WTC11 (cell line): ENCODE data around the gene FBXL13. TPM values are rescaled to one million over a fixed set of nuclear protein-coding genes. Genes with fewer than 3 reads are reported as not detected.

Experiments used
- ATAC-seq: fragments of 200-7000 bp; cut with Tn5 transposase; 2 replicates; pipeline ENCODE4 v1.10.0; 2021; ENCODE audit warnings: mild to moderate bottlenecking, moderate library complexity
- CTCF ChIA-PET: fragments of 300-600 bp; sonication (Branson Sonifier 250); formaldehyde crosslinking; loops from one replicate; lab custom pipeline; 2021; ENCODE audit warnings: antibody characterized with exemption; lab: Charles Lee
- POLR2A ChIA-PET: fragments of 350-600 bp; sonication (Branson Sonifier 250); formaldehyde crosslinking; loops from one replicate; lab custom pipeline; 2021; ENCODE audit warnings: antibody characterized with exemption; lab: Charles Lee
- DNase-seq: peaks from one replicate; pipeline ENCODE4 v3.0.0; 2021; ENCODE audit warnings: low spot score
- H3K27ac Mint-ChIP-seq: 2 replicates; pipeline ENCODE4 v1.8.0; 2021; ENCODE audit warnings: mixed read lengths
- H3K27me3 Mint-ChIP-seq: 2 replicates; pipeline ENCODE4 v1.8.0; 2021; ENCODE audit warnings: low read depth, mild to moderate bottlenecking, moderate library complexity, mixed read lengths
- H3K36me3 Mint-ChIP-seq: 2 replicates; pipeline ENCODE4 v1.8.0; 2021; ENCODE audit warnings: mixed read lengths
- H3K4me1 Mint-ChIP-seq: 2 replicates; pipeline ENCODE4 v1.8.0; 2022; ENCODE audit warnings: mixed read lengths
- H3K4me3 Mint-ChIP-seq: 2 replicates; pipeline ENCODE4 v1.8.0; 2021; ENCODE audit warnings: mild to moderate bottlenecking, moderate library complexity, mixed read lengths
- H3K9me3 Mint-ChIP-seq: 2 replicates; pipeline ENCODE4 v1.8.0; 2021; ENCODE audit warnings: mixed read lengths
- ATF1 ChIP-seq: sonication (generic); formaldehyde crosslinking; IDR thresholded peaks from 2 replicates; pipeline ENCODE4 v1.8.1; 2023; ENCODE audit warnings: mild to moderate bottlenecking, moderate library complexity, missing genetic modification reagents
- ELF4 ChIP-seq: sonication (generic); formaldehyde crosslinking; IDR thresholded peaks from 2 replicates; pipeline ENCODE4 v1.8.1; 2022; ENCODE audit warnings: low read depth, mild to moderate bottlenecking, moderate library complexity, missing genetic modification reagents
- HMGA2 ChIP-seq: fragments of 250-450 bp; sonication (Bioruptor Pico); IDR thresholded peaks from 2 replicates; pipeline ENCODE4 v1.4.0; 2021; ENCODE audit warnings: mild to moderate bottlenecking, moderate library complexity
- KAT7 ChIP-seq: sonication (generic); formaldehyde crosslinking; IDR thresholded peaks from 2 replicates; pipeline ENCODE4 v1.8.1; 2023; ENCODE audit warnings: missing genetic modification reagents, mild to moderate bottlenecking, borderline replicate concordance
- MYBL2 ChIP-seq: sonication (generic); formaldehyde crosslinking; IDR thresholded peaks from 2 replicates; pipeline ENCODE4 v1.8.1; 2023; ENCODE audit warnings: mild to moderate bottlenecking, moderate library complexity, missing genetic modification reagents
- NFYB ChIP-seq: sonication (generic); formaldehyde crosslinking; conservative IDR thresholded peaks from 2 replicates; pipeline ENCODE4 v1.8.0; 2022; ENCODE audit warnings: low read depth, missing genetic modification reagents
- SOX15 ChIP-seq: fragments of 250-450 bp; sonication (Bioruptor Pico); IDR thresholded peaks from 2 replicates; pipeline ENCODE4 v1.9.0; 2021; ENCODE audit warnings: mild to moderate bottlenecking
- TCF7 ChIP-seq: sonication (generic); formaldehyde crosslinking; IDR thresholded peaks from 2 replicates; pipeline ENCODE4 v1.8.0; 2022; ENCODE audit warnings: mild to moderate bottlenecking, low read depth, missing genetic modification reagents, moderate library complexity
- TP53 ChIP-seq: sonication (generic); formaldehyde crosslinking; IDR thresholded peaks from 2 replicates; pipeline ENCODE4 v1.8.1; 2023; ENCODE audit warnings: mild to moderate bottlenecking, missing genetic modification reagents
- total RNA-seq: library from RNA; stranded (reverse); gene quantifications from 3 replicates; pipeline ENCODE4 v1.2.3, GENCODE V29; 2021
- TF ChIP-seq, protein P1 (sequence below): sonication (generic); formaldehyde crosslinking; IDR thresholded peaks from 2 replicates; pipeline ENCODE4 v1.8.0; 2023; ENCODE audit warnings: mild to moderate bottlenecking, missing genetic modification reagents
- TF ChIP-seq, protein P2 (sequence below): fragments of 250-450 bp; sonication (Bioruptor Pico); IDR thresholded peaks from 2 replicates; pipeline ENCODE4 v1.9.0; 2021; ENCODE audit warnings: mild to moderate bottlenecking
- TF ChIP-seq, protein P3 (sequence below): sonication (generic); formaldehyde crosslinking; IDR thresholded peaks from 2 replicates; pipeline ENCODE4 v1.8.0; 2022; ENCODE audit warnings: mild to moderate bottlenecking, missing genetic modification reagents
- TF ChIP-seq, protein P4 (sequence below): sonication (generic); formaldehyde crosslinking; IDR thresholded peaks from 2 replicates; pipeline ENCODE4 v1.8.1; 2023; ENCODE audit warnings: mild to moderate bottlenecking, missing genetic modification reagents, borderline replicate concordance
- TF ChIP-seq, protein P5 (sequence below): sonication (generic); formaldehyde crosslinking; IDR thresholded peaks from 2 replicates; pipeline ENCODE4 v1.8.0; 2022; ENCODE audit warnings: missing genetic modification reagents
- TF ChIP-seq, protein P6 (sequence below): sonication (generic); formaldehyde crosslinking; conservative IDR thresholded peaks from 2 replicates; pipeline ENCODE4 v1.8.1; 2022; ENCODE audit warnings: mild to moderate bottlenecking, missing genetic modification reagents
- TF ChIP-seq, protein P7 (sequence below): sonication (generic); formaldehyde crosslinking; IDR thresholded peaks from 2 replicates; pipeline ENCODE4 v1.8.1; 2022; ENCODE audit warnings: mild to moderate bottlenecking, moderate library complexity, missing genetic modification reagents

The FBXL13 gene
- total RNA-seq, 1 experiment from 2014 or later, result 1.7 TPM

DNA sequence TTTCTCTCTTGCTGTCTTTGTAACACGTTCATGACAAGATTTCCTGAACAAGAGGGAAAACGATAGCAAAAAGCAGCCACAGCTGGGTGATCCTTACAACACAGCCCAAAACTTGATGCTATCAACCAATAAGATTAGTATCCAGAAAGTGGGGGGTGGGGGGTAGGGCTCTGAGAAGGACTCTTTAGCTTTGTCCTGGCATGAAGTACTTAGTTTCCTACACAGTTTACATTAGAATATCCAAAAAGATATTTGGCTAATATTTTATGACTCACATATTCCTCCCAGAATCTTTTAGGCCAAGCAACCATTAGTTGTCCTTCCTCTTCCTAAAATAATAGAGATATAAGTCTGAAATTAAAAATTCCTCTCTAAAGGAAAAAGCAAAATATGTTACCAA, 184.7 kb downstream of the FBXL13 start (continued):
- TF ChIP-seq, protein P1, sequence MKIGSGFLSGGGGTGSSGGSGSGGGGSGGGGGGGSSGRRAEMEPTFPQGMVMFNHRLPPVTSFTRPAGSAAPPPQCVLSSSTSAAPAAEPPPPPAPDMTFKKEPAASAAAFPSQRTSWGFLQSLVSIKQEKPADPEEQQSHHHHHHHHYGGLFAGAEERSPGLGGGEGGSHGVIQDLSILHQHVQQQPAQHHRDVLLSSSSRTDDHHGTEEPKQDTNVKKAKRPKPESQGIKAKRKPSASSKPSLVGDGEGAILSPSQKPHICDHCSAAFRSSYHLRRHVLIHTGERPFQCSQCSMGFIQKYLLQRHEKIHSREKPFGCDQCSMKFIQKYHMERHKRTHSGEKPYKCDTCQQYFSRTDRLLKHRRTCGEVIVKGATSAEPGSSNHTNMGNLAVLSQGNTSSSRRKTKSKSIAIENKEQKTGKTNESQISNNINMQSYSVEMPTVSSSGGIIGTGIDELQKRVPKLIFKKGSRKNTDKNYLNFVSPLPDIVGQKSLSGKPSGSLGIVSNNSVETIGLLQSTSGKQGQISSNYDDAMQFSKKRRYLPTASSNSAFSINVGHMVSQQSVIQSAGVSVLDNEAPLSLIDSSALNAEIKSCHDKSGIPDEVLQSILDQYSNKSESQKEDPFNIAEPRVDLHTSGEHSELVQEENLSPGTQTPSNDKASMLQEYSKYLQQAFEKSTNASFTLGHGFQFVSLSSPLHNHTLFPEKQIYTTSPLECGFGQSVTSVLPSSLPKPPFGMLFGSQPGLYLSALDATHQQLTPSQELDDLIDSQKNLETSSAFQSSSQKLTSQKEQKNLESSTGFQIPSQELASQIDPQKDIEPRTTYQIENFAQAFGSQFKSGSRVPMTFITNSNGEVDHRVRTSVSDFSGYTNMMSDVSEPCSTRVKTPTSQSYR, result no peak
- TF ChIP-seq ELF4, result no peak
- TF ChIP-seq, protein P2, sequence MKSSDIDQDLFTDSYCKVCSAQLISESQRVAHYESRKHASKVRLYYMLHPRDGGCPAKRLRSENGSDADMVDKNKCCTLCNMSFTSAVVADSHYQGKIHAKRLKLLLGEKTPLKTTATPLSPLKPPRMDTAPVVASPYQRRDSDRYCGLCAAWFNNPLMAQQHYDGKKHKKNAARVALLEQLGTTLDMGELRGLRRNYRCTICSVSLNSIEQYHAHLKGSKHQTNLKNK, result no peak

DNA sequence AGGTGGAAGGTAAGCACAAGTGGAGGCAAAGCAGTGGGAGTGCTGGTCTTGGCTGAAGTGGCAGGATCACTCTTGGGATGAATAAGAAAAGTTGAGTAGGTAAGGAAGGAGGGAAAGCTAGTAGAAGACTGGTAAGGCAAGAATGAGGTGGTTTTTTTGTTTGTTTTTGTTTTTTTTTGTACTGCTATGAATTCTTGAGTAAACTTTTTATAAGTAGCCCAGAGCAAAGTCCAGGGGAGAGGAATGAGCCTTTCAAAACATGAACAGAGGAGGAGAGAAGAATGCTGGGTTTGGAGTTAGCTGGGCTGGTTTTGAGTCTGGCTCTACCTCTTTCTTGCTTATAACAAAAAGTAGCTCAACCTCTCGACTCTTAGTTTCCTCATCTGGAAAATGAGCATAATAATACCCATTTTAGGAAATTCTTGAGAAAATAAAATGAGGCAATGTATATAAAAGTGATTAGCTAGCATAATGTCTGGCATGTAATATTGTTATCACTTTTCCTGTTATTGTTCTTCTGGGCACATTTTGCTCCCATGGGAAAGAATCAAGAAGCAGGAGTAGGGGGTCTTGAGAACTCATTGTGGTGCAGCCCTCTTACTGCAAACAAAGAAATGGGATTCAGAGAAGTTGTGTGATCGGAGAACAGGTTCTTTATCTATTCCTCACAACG, 185.9 kb downstream of the FBXL13 start:
- Mint-ChIP-seq H3K27me3 (no peaks in the 10 kb centered on the region), H3K4me3 (no peak overlapping the region), H3K9me3 (0 out of 2 replicates have a peak, but pooled peaks cover 5% of the 10 kb centered on the region), H3K4me1 (no peaks in the 10 kb centered on the region), H3K27ac (no peak overlapping the region), H3K36me3 (no peaks in the 10 kb centered on the region)
- ChIA-PET POLR2A (no interaction called here), CTCF (interaction anchor here (1.0 kb wide), 1 partner anchor 173 kb away, joined by 3 read pairs; no protein-coding TSS in a partner anchor)
- DNase-seq (no peak), ATAC-seq (no peak)
- no peak for TF ChIP-seq SOX15 (CRISPR knock-in tag)
- TF ChIP-seq HMGA2 (CRISPR knock-in tag), result no peak
- TF ChIP-seq, protein P3, sequence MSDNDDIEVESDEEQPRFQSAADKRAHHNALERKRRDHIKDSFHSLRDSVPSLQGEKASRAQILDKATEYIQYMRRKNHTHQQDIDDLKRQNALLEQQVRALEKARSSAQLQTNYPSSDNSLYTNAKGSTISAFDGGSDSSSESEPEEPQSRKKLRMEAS (CRISPR knock-in tag), result no peak
- no peak for TF ChIP-seq KAT7 (CRISPR knock-in tag)
- TF ChIP-seq TP53 (CRISPR knock-in tag), result no peak
- TF ChIP-seq, protein P4, sequence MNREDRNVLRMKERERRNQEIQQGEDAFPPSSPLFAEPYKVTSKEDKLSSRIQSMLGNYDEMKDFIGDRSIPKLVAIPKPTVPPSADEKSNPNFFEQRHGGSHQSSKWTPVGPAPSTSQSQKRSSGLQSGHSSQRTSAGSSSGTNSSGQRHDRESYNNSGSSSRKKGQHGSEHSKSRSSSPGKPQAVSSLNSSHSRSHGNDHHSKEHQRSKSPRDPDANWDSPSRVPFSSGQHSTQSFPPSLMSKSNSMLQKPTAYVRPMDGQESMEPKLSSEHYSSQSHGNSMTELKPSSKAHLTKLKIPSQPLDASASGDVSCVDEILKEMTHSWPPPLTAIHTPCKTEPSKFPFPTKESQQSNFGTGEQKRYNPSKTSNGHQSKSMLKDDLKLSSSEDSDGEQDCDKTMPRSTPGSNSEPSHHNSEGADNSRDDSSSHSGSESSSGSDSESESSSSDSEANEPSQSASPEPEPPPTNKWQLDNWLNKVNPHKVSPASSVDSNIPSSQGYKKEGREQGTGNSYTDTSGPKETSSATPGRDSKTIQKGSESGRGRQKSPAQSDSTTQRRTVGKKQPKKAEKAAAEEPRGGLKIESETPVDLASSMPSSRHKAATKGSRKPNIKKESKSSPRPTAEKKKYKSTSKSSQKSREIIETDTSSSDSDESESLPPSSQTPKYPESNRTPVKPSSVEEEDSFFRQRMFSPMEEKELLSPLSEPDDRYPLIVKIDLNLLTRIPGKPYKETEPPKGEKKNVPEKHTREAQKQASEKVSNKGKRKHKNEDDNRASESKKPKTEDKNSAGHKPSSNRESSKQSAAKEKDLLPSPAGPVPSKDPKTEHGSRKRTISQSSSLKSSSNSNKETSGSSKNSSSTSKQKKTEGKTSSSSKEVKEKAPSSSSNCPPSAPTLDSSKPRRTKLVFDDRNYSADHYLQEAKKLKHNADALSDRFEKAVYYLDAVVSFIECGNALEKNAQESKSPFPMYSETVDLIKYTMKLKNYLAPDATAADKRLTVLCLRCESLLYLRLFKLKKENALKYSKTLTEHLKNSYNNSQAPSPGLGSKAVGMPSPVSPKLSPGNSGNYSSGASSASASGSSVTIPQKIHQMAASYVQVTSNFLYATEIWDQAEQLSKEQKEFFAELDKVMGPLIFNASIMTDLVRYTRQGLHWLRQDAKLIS (CRISPR knock-in tag), result no peak

DNA sequence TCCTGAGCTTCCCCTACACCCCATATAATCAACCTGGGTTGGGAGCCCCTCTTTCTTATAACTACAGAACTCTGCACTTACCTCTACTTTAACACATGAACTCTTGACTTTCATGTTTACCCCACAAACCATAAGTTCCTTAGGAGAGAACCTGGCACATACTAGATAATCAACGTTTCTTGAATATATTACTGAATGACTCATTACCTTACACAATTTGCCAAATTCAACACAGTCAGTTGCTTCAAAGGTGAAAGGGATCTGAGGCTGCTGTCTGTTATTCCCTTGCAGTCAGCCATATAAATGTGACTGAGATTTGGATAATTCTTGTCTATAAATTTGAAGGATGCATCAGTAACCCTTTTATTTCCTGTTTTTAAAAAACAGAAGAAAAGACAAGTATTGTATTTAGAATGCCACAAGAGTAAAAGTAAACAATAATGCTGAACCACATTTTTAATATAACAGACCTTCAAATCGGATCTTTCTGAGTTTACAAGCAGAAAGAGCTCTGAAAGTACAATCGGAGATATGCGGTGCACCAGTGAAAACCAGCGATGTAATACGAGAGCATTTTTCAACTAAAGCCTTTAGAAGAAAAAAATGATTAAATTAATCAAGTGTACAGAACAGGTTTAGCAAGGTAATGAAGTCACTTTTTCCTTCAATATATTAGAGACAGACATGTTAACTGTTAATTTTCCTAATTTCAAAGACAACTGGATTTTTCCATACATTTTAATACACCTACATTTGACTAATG, 191.3 kb downstream of the FBXL13 start:
- POLR2A ChIA-PET, result no interaction called here
- no peak for DNase-seq
- H3K4me3 Mint-ChIP-seq, result no peak overlapping the region
- H3K27me3 Mint-ChIP-seq, result no peaks in the 10 kb centered on the region
- H3K9me3 Mint-ChIP-seq, result 0 out of 2 replicates have a peak, but pooled peaks cover 5% of the 10 kb centered on the region
- CTCF ChIA-PET, result no interaction called here
- ATAC-seq, result no peak
- H3K27ac Mint-ChIP-seq, result no peak overlapping the region
- no peaks in the 10 kb centered on the region for H3K4me1 Mint-ChIP-seq
- no peaks in the 10 kb centered on the region for H3K36me3 Mint-ChIP-seq
- TF ChIP-seq ATF1 (CRISPR knock-in tag), result no peak
- TF ChIP-seq TCF7 (CRISPR knock-in tag), result no peak
- TF ChIP-seq, protein P2, result no peak
- TF ChIP-seq, protein P5, sequence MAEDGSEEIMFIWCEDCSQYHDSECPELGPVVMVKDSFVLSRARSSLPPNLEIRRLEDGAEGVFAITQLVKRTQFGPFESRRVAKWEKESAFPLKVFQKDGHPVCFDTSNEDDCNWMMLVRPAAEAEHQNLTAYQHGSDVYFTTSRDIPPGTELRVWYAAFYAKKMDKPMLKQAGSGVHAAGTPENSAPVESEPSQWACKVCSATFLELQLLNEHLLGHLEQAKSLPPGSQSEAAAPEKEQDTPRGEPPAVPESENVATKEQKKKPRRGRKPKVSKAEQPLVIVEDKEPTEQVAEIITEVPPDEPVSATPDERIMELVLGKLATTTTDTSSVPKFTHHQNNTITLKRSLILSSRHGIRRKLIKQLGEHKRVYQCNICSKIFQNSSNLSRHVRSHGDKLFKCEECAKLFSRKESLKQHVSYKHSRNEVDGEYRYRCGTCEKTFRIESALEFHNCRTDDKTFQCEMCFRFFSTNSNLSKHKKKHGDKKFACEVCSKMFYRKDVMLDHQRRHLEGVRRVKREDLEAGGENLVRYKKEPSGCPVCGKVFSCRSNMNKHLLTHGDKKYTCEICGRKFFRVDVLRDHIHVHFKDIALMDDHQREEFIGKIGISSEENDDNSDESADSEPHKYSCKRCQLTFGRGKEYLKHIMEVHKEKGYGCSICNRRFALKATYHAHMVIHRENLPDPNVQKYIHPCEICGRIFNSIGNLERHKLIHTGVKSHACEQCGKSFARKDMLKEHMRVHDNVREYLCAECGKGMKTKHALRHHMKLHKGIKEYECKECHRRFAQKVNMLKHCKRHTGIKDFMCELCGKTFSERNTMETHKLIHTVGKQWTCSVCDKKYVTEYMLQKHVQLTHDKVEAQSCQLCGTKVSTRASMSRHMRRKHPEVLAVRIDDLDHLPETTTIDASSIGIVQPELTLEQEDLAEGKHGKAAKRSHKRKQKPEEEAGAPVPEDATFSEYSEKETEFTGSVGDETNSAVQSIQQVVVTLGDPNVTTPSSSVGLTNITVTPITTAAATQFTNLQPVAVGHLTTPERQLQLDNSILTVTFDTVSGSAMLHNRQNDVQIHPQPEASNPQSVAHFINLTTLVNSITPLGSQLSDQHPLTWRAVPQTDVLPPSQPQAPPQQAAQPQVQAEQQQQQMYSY (CRISPR knock-in tag), result no peak
- TF ChIP-seq, protein P6, sequence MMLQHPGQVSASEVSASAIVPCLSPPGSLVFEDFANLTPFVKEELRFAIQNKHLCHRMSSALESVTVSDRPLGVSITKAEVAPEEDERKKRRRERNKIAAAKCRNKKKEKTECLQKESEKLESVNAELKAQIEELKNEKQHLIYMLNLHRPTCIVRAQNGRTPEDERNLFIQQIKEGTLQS (CRISPR knock-in tag), result no peak
- TF ChIP-seq, protein P7, sequence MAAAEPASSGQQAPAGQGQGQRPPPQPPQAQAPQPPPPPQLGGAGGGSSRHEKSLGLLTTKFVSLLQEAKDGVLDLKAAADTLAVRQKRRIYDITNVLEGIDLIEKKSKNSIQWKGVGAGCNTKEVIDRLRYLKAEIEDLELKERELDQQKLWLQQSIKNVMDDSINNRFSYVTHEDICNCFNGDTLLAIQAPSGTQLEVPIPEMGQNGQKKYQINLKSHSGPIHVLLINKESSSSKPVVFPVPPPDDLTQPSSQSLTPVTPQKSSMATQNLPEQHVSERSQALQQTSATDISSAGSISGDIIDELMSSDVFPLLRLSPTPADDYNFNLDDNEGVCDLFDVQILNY (CRISPR knock-in tag), result no peak
- no peak for TF ChIP-seq NFYB (CRISPR knock-in tag)
- no peak for TF ChIP-seq MYBL2
- TF ChIP-seq SOX15 (CRISPR knock-in tag), result no peak
